GM12875 (cell line): ENCODE results near the gene SDR42E2.

Experiments
- H3K4me3 ChIP-seq: one replicate; pipeline ENCODE4 v1.5.1; 2011; ENCODE audit warnings: low read depth, low read length, control low read depth
- TF ChIP-seq, protein P1 (sequence below): IDR thresholded peaks from 2 replicates; pipeline ENCODE4 v1.5.1; 2011; ENCODE audit warnings: low read depth, mild to moderate bottlenecking, control low read depth, inconsistent platforms, low read length, moderate library complexity, borderline replicate concordance; ENCODE audit not compliant: insufficient read depth

Gene SDR42E2

DNA sequence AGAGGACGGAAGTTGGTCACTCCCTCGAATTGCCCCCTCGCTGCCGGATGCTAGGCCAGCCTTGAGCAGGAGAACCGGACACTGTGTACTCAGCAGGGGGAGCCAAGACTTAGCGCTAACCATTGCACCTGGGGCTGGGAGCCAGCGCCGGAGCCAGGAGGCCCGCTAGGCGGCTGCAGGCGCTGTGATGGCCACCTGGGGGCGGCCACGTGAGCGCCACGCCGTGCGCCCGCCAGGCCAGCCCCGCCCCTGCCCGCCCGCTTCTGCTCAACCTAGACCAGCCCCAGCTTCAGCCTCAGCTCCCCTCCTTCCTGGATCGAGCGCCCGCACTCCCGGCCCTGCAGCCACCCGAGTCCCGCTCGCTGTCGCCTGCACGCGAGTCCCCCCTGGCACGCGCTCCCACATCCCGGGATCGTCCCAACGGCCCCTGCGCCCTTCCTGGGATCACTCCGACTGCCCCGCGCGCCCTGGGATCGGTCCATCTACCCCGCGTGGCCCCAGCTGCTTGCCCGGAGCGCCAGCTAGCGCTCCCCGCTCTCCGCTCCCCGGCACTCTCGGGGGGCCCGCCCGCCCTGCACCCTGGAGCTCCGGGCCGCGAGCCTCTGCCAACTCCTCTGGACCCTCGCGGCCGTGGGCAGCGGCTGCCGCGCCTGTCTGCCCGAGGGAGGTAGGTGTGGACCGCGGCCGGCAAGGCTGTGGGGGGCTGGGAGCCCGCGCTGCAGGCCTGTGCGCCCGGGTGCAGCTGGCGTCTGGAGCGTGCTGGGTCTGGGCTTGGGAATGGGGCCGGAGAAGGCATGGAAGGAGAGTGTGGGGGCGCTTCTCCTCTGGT, 43.9 kb downstream of the SDR42E2 start, which contains the start of gene EEF2K:
TSS of gene EEF2K (plus strand) at position 266 of the 829 bp plus-strand sequence. CDS start 19,452 bp downstream, outside the sequence.
- H3K4me3 ChIP-seq: peak within 1 kb of the TSS; percentile 73
- TF ChIP-seq, protein P1, sequence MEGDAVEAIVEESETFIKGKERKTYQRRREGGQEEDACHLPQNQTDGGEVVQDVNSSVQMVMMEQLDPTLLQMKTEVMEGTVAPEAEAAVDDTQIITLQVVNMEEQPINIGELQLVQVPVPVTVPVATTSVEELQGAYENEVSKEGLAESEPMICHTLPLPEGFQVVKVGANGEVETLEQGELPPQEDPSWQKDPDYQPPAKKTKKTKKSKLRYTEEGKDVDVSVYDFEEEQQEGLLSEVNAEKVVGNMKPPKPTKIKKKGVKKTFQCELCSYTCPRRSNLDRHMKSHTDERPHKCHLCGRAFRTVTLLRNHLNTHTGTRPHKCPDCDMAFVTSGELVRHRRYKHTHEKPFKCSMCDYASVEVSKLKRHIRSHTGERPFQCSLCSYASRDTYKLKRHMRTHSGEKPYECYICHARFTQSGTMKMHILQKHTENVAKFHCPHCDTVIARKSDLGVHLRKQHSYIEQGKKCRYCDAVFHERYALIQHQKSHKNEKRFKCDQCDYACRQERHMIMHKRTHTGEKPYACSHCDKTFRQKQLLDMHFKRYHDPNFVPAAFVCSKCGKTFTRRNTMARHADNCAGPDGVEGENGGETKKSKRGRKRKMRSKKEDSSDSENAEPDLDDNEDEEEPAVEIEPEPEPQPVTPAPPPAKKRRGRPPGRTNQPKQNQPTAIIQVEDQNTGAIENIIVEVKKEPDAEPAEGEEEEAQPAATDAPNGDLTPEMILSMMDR: peak; percentile 91

DNA sequence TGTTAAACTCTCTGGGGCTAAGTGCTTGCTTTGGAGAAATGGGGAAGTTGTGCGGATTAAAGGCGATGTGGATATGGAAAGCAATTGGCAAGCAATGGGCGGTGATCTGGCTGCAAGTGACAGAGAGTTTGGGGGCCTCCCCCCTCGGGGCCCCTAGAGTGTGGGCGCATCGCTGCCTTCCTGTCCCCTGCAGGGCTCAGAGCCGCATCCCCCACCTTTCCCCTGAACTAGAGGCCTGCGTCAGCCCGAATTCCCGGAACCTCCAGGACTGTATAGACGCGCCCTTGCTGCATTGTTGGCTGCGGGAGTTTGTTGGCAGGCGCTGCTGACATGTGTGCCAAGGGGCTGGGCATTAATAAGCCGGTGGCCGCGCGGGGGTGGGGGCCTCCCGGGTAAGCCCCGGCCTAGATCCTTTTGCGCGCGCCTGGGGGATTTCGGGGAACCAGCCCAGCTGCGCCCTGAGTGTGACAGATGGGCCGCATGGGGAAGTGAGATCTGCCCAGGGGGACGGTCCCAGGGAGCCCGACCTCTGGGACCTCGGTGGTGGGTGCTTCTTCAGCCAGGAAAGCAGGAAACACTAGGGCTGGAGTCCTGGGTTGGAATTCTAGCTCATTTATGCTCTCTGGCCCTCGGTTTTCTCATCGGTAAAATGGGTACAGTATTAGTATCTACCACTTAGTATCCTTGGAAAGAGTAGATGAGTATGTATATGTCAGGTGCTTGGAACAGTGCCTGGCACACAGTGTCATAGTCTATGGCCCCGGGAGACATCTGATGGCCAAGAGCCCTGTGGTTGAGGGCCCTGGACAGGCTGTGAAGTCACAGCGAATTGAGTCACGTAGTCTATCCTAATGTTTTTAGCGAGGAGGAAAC, 44.8 kb downstream of the SDR42E2 start:
- peak overlapping the region; percentile 73 for H3K4me3 ChIP-seq
- TF ChIP-seq, protein P1: no peak

DNA sequence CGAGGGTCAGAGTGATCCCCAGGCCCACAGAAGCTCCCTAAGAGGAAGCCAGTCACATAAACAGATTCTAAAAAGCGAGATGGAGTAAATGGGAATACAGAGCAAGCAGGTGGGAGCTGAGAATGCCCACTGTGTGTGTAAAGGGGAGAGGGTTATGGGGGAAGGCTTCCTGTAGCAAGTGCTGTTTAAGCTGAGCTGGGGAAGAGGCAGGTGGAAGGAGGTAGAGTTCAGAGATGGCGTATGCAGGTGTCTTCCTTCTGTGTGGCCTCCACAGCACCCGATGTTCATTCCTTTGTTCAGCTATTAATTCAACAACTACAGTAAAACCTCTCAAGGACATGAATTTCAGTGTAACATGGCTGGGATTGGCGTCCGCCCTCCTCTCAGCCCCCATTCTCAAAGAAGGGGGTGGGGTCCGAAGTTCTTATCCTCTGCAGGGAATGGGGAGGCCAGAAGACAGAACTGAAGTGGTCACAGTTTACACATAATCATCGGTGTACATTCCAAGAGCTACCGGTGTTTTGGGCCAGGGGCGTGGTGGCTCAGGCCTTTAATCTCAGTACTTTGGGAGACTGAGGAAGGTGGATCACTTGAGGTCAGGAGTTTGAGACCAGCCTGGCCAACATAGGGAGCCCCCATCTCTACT, 45.5 kb downstream of the SDR42E2 start:
- TF ChIP-seq, protein P1: no peak
- H3K4me3 ChIP-seq: peak overlapping the region; percentile 73

DNA sequence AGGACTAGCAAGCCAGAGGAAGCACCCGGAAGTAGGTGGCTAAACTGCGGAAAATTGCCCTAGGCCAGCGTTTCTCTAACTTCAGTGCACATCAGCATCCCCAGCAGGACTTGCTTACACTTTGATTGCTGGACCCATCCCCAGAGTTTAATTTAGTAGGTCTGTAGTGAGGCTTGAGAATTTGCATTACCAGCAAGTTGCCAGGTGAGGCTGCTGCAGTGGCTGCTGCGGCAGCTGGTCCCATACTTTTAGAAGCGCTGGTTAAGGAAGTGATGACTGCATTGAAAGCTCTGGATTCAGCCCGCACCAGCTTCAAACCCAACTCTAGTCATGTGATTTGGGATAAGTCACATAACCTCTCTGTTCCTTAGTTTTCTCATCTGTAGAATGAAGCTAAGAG, 48.0 kb downstream of the SDR42E2 start:
- TF ChIP-seq, protein P1: no peak
- H3K4me3 ChIP-seq: no peak overlapping the region

DNA sequence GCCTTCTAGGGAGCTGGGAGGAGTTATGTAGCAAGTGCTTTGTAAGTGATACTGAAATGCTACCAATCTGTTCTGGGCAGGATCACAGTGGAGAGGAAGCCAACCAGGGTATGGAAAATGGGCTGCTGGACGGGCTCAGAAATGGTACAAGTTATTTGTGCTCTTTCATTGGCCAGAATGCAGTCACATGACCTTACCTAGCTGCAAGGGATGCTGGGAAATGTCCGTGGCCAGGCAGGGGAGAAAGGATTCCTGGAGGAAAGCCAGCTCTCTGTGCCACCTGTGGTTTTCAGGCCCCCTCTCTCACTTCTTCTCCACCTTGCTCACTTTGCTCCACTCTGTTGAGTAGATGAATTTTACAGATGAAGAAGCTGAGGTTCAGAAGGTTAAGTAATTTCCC, 48.5 kb downstream of the SDR42E2 start:
- TF ChIP-seq, protein P1: no peak
- H3K4me3 ChIP-seq: no peak overlapping the region

DNA sequence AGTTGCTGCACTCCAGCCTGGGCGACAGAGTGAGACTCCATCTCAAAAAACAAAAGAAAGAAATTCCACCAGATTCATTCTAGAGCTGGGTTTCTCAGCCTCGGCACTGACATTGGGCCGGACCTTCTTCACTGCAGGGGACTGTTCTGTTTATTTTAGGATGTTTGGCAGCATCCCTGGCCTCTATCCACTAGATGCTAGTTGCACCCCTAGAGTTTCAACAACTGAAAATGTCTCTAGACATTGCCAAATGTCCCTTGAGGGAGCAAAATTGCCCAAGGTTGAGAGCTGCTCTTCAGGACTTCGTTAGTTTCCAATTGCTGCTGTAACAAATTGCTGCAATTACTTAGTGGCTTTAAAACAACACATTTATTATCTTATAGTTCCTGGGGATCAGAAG, 50.9 kb downstream of the SDR42E2 start:
- H3K4me3 ChIP-seq: no peak overlapping the region
- TF ChIP-seq, protein P1: no peak
